ENCODE data around the gene BRCA2. TPM values are rescaled to one million over a fixed set of nuclear protein-coding genes. Genes with fewer than 3 reads are reported as not detected.

BRCA2 gene
- total and polyA plus RNA-seq, 2 donors (not counting 1 experiment from before 2014, with no cell fraction given), result 1.2 to 6.0 TPM

- Histone ChIP-seq H3K9me3 (ENCODE audit: control extremely low read depth in 1 of 3, control insufficient read depth in 2 of 3, insufficient read depth in 1 of 3, low read length in 2 of 3) (peaks cover 0 to 2% (median 0%) of the 10 kb centered on the region in 3 donors), H3K4me3 (ENCODE audit: control extremely low read depth in 1 of 5, extremely low read depth in 1 of 5, insufficient read depth in 1 of 5, low read depth in 2 of 5, low read length in 4 of 5) (no peak overlapping the region), H4K20me1 (ENCODE audit: control insufficient read depth, insufficient read depth, low read length, poor library complexity, severe bottlenecking) (no peaks in the 10 kb centered on the region), H3K36me3 (replicated peaks in 1 of 2; ENCODE audit: control extremely low read depth in 1 of 2, control insufficient read depth in 1 of 2, extremely low read depth in 1 of 2, insufficient read depth in 2 of 2, low read length in 1 of 2) (peaks cover 0 to 7% of the 10 kb centered on the region in 2 experiments), H3K79me2 (ENCODE audit: control insufficient read depth, insufficient read depth, low read length) (no peaks in the 10 kb centered on the region), H3K4me2 (replicated peaks; ENCODE audit: low read depth, low read length, poor library complexity, severe bottlenecking) (no peak overlapping the region), H3K27ac (ENCODE audit: low read length in 2 of 2) (no peak overlapping the region), H3K9ac (ENCODE audit: low read length) (no peak overlapping the region), H2AFZ (ENCODE audit: insufficient read depth, low read depth, low read length, poor library complexity, severe bottlenecking) (no peak overlapping the region), H3K4me1 (ENCODE audit: control insufficient read depth in 2 of 2, insufficient read depth in 2 of 2, low read length in 2 of 2) (no peaks in the 10 kb centered on the region), H3K27me3 (replicated peaks in 1 of 4; ENCODE audit: control extremely low read depth in 1 of 4, control insufficient read depth in 3 of 4, insufficient read depth in 4 of 4, low read length in 3 of 4) (no peaks in the 10 kb centered on the region)
- ATAC-seq (ENCODE audit: low read depth), result no peak
- no CpG with 5 or more reads among the region's 2 CpGs for WGBS (ENCODE audit: insufficient coverage)
- TF ChIP-seq CTCF (IDR thresholded peaks at IDR 0.05) (no peak), EZH2 (IDR thresholded peaks at IDR 0.05; ENCODE audit: borderline replicate concordance, insufficient read depth, low read depth, low read length, poor library complexity, severe bottlenecking) (no peak)
- ChIA-PET CTCF (interaction anchor here (1.0 kb wide), 1 partner anchor 11 kb away, joined by 4 read pairs; no protein-coding TSS in a partner anchor), POLR2A (interaction anchor here (0.6 kb wide), 1 partner anchor 220 kb away, joined by 6 read pairs; no protein-coding TSS in a partner anchor)
- DNase-seq, result no peak
- intact Hi-C loops (cut with micrococcal nuclease), result no loop called here
- H3K4me3 Mint-ChIP-seq, result no peak overlapping the region
- no peak overlapping the region for H3K27ac Mint-ChIP-seq
- H3K9me3 Mint-ChIP-seq (ENCODE audit: insufficient read depth), result no peaks in the 10 kb centered on the region
- H3K27me3 Mint-ChIP-seq, result no peaks in the 10 kb centered on the region
- H3K4me1 Mint-ChIP-seq, result no peaks in the 10 kb centered on the region
These were observed 19.4 kb downstream of the BRCA2 start for GRCh38 chr13:32334671-32335070.

GRCh38 chr13:32340914-32341313 lies 25.6 kb downstream of the BRCA2 start:
- no peaks in the 10 kb centered on the region for H3K27me3 ChIP-seq (replicated peaks in 1 of 4; ENCODE audit: control extremely low read depth in 1 of 4, control insufficient read depth in 3 of 4, insufficient read depth in 4 of 4, low read length in 3 of 4)
- no peak overlapping the region for H3K4me3 ChIP-seq (ENCODE audit: control extremely low read depth in 1 of 5, extremely low read depth in 1 of 5, insufficient read depth in 1 of 5, low read depth in 2 of 5, low read length in 4 of 5)
- no peaks in the 10 kb centered on the region for H4K20me1 ChIP-seq (ENCODE audit: control insufficient read depth, insufficient read depth, low read length, poor library complexity, severe bottlenecking)
- H3K27ac ChIP-seq (ENCODE audit: low read length in 2 of 2), result no peak overlapping the region
- no peak for ATAC-seq (ENCODE audit: low read depth)
- Mint-ChIP-seq H3K27me3 (no peaks in the 10 kb centered on the region), H3K9me3 (ENCODE audit: insufficient read depth) (no peaks in the 10 kb centered on the region), H3K4me3 (no peak overlapping the region), H3K27ac (no peak overlapping the region), H3K4me1 (peaks cover 2% of the 10 kb centered on the region)
- no peaks in the 10 kb centered on the region for H3K79me2 ChIP-seq (ENCODE audit: control insufficient read depth, insufficient read depth, low read length)
- WGBS (ENCODE audit: insufficient coverage), result no CpG with 5 or more reads among the region's 3 CpGs
- no peak for TF ChIP-seq EZH2 (IDR thresholded peaks at IDR 0.05; ENCODE audit: borderline replicate concordance, insufficient read depth, low read depth, low read length, poor library complexity, severe bottlenecking)
- no peak for TF ChIP-seq CTCF (IDR thresholded peaks at IDR 0.05)
- POLR2A ChIA-PET, result no interaction called here
- H3K4me1 ChIP-seq (ENCODE audit: control insufficient read depth in 2 of 2, insufficient read depth in 2 of 2, low read length in 2 of 2), result no peaks in the 10 kb centered on the region
- no peak overlapping the region for H3K4me2 ChIP-seq (replicated peaks; ENCODE audit: low read depth, low read length, poor library complexity, severe bottlenecking)
- peaks cover 0 to 7% of the 10 kb centered on the region in 2 experiments for H3K36me3 ChIP-seq (replicated peaks in 1 of 2; ENCODE audit: control extremely low read depth in 1 of 2, control insufficient read depth in 1 of 2, extremely low read depth in 1 of 2, insufficient read depth in 2 of 2, low read length in 1 of 2)
- no peak overlapping the region for H2AFZ ChIP-seq (ENCODE audit: insufficient read depth, low read depth, low read length, poor library complexity, severe bottlenecking)
- H3K9ac ChIP-seq (ENCODE audit: low read length), result no peak overlapping the region
- no peak for DNase-seq
- CTCF ChIA-PET, result interaction anchor here (0.8 kb wide), 1 partner anchor 894 kb away, joined by 3 read pairs; no protein-coding TSS in a partner anchor
- H3K9me3 ChIP-seq (ENCODE audit: control extremely low read depth in 1 of 3, control insufficient read depth in 2 of 3, insufficient read depth in 1 of 3, low read length in 2 of 3), result peaks cover 0 to 2% (median 0%) of the 10 kb centered on the region in 3 donors
- intact Hi-C loops (cut with micrococcal nuclease), result no loop called here

Measured in B cell (primary cell).